Activated gamma-delta T cell treated with anti-CD3 and anti-CD28 coated beads, Interleukin-2, amount 50 U/mL, for 16 hours (primary cell): Measurements from ENCODE around the gene FBXO3.
A peak's percentile ranks its signal among the peaks of the same experiment; 100 is the strongest.
"Not testable (repeated sequence)": the region's sequence is repeated elsewhere in the genome, so short reads cannot be mapped to it uniquely, and the experiment has no call there.

ENCODE experiments used
- DNase-seq: peaks from one replicate; pipeline ENCODE4 v3.0.0-alpha.2; 2020; ENCODE audit warnings: low read depth

The FBXO3 gene, protein sequence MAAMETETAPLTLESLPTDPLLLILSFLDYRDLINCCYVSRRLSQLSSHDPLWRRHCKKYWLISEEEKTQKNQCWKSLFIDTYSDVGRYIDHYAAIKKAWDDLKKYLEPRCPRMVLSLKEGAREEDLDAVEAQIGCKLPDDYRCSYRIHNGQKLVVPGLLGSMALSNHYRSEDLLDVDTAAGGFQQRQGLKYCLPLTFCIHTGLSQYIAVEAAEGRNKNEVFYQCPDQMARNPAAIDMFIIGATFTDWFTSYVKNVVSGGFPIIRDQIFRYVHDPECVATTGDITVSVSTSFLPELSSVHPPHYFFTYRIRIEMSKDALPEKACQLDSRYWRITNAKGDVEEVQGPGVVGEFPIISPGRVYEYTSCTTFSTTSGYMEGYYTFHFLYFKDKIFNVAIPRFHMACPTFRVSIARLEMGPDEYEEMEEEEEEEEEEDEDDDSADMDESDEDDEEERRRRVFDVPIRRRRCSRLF

DNA sequence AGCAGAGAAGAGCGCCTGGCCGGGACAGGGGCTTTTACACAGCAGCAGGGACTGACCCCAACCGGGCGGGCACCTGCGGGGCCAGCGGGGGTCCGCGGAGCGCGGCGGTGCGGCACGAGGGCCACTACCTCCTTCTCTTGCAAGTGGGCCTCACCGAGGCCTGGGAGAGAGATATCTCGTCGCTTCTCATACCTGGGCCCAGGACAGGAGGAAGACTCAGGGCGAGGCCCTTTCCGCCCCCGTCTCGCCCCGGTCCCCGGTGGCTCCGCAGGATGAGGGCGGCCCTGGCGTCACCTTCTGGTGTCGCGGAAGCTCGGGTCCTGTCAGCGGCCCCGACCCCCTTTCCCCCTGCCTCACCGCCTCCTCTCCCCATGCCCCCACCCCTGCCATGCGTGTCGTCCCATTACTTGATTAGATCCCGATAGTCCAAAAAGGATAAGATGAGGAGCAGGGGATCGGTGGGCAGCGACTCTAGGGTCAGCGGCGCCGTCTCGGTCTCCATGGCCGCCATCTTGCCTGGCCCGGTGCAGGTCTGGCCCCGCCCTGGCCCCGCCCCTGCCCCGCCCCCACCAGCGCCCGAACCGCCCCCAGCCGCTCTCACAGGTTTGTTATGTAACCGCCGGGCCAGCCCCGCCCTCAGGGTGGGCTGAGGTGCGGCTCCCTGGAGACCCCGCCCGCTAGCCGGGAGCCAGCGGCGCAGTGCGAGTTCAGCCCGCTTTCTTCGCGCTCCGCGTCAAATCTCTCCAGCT lies at the start of gene FBXO3:
TSS of gene FBXO3 (minus strand) at position 534 of the 749 bp plus-strand sequence. CDS start at position 511, 23 bp downstream.
- peak; percentile 74 for DNase-seq

DNA sequence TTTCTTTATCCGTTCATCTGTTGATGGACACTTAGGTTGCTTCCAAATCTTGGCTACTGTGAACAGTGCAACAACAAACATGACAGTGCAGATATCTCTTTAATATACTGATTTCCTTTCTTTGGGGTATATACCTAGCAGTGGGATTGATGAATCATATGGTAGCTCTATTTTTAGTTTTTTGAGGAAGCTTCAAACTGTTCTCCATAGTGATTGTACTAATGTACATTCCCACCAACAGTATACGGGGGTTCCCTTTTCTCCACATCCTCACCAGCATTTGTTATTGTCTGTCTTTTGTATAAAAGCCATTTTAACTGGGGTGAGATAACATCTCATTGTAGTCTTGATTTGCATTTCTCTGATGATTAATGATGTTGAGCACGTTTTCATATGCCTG lies 48.7 kb upstream of the FBXO3 start:
- DNase-seq, result not testable (repeated sequence)

DNA sequence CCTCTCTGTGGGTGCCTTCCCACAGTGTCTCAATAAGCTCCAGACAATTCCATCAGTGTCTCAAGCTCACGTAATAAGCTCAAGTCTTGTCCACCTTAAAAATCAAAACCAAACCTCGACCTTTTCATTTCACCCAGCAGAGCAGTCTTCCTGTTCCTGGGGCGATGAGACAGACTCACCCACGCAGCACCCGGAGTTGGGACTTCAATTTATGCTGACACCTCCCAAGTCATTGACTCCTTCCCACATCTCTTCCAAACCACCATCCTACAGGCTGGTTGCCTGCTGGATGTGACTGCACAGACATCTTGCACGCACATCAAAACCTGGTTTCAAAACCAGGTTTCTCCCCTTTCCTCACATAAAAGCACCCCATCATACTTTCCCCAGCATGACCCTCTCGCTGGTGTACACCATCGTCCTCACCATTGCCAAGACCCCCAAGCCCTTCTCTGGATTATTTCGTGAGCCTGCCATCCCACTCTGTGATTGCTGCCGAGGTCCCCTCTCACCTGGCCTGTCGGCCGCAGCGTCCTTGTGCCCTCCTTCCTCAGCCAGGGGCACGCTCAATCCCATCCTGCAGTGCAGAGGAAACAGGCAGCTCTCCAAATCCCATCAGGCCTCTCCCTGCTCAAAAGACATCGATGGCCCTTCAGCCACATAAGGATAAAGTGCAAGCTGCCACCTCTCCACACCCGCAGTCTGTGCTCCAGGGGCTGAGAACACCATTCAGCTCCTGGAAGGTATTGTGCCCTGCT lies 45.1 kb upstream of the FBXO3 start:
- no peak for DNase-seq

DNA sequence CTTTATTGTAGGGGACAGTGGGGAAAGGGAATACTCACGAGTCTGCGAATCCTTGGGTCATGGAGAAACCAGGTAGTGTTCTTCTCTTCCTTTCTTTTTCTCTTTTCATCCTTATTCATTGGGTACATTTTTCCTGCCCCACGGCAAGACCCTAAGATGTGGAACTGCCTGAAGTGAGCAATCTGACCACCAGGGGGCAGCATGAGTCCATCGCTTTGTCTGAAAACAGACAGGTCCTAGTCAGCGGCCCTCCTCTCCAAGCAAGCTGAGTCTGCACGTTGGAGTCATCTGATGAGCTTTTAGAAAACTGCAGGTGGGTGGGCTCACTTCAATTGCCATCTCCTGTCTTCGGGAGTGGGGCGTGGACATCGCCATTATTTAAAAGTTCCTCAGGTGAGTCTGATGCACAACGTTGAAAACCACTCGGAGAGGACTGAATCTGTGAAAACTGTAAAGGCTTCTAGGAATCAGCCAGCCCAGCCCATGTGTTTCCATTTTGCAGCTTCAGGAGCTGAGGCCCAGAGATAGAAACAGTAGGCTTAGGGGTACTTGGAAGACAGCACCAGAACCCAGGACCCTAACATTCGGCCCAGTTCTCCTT lies 34.0 kb upstream of the FBXO3 start:
- DNase-seq, result peak; percentile 84

DNA sequence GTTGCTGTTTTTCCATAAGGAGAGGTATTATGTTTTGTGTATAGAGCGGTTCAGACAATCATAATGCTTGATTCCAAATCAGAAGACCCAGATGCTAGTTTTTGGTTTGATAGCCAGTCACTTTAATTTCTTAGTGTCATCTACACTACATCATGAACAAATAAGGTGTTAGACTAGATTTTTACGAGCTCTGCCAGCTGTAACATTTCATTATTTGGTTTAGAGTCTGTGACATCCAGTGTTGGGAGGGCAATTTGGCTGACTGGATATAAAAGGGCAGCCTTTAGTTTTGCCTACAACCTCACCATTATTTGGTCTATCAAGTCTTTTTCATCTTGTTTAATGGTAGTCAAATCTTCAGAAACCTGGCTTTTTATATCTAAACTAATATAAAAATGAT lies 30.2 kb upstream of the FBXO3 start:
- DNase-seq, result no peak

DNA sequence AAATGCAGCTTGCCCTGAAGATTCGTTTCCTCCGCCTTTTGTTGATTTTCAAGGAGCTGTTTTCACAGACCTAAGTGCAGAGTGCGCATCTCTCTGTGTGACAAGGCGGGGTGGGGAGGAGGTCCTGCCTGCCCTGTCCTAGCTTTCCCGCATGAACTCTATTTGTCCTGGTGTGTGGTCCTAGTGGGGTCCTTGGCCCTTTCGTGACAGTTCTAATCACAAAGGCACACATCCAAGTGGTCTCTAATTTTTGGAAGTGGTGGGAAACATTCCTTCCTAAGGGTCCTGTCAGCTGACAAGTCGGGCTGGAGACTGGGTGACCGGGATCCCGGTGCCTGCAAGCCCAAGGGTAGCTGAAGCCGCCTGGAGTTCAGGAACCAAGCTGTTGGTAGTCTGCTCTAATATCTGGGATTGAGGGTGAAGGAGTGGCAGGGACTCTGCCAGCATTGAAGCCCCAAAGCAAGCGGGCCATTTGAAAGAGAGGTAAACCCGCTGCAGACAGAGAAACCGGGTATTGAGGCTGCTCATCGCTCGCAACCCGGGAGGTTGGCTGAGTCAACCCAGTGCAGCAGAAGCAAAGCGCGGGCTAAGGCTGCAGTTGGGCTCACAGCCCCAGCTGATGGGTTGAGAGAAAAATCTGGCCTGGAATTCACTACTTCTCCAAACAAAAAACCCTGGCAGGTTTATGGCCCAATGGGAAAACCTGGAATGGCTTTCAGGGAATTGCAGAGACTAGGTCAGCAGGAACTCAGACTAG lies 28.1 kb upstream of the FBXO3 start:
- DNase-seq, result no peak

DNA sequence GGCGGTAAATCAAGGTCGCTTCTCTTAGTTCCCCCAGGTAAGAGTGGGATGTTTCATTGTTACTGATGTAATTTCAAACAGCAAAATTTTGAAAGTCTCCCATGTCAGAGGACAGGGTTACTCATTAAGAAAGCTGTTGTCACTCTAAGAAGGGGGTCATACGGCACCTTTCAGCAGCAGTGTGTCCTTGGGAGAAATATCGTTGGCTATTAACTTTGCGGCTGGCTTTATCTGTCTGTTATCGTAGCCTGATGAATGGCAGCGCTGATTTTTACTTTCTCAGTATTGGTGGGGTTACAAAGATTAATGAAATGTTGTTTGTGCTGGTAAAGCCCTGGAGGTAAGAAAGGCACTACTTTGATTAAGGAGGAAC lies 27.5 kb upstream of the FBXO3 start:
- DNase-seq, result no peak

DNA sequence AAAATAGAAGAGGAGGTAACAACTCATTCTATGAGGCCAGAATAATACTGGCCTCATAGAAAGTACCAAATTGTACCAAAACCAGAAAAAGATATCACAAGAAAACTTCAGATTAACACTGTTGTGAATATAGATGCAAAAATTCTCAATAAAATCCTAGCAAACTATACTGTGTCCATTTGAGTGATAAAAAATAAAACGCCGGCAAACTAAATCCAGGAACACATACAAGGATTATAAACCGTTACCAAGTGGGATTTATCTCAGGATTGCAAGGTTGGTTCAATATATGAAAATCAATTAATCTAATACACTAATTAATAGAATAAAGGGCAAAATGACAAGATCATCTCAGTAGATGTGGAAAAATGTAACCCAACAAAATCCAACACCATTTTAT lies 23.6 kb upstream of the FBXO3 start:
- DNase-seq, result no peak

DNA sequence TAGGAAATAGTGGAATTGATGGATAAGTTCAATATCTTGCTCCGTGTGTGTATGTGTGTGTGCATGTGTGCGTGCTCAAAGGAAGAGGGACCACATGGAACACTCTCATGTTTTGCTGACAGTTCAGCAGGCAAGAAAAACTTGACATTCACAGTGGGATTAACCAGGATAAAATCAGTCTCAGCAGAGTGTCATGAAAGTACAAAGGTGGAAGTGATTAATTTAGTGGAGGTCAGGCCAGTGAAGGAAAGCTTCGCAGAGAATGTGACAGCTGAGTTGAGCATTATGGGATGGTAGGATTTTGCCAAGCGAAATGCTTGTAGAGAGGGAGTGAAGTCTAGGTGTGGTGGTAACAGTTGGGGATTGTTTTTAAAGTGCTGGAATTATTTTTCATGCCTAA lies 15.7 kb upstream of the FBXO3 start:
- DNase-seq, result no peak

DNA sequence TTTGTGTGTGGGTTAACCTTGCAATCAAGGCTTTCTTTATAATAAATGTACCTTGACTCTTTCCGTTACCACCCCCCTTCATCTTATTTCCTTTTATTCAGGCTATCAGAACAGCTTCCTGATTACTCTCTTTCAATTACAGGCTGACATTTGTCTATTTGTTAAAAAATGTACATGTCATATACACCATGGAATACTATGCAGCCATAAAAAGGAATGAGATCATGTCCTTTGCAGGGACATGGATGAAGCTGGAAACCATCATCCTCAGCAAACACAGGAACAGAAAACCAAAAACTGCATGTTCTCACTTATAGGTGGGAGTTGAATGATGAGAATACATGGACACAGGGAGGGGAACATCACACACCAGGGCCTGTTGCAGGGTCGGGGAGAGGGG lies 13.8 kb upstream of the FBXO3 start:
- DNase-seq, result not testable (repeated sequence)

DNA sequence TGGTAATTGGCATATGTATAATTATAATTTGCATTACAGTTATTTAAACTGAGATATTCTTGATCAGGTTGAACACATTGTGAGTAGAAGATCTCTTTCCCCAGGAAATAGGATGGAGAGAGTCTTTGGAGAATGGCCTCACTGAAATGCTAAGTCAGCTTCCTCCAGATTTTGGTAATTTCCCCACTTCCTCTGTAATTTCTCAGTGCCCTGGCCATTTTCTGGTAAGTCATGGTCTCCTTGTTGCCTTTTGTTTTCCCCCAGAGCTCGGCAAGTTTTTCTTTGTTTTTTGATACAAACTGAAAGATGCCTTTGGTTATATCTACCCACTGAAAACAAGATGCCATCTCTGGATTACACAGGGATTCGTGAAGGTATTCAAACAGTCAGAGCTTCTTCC lies 12.8 kb upstream of the FBXO3 start:
- no peak for DNase-seq

DNA sequence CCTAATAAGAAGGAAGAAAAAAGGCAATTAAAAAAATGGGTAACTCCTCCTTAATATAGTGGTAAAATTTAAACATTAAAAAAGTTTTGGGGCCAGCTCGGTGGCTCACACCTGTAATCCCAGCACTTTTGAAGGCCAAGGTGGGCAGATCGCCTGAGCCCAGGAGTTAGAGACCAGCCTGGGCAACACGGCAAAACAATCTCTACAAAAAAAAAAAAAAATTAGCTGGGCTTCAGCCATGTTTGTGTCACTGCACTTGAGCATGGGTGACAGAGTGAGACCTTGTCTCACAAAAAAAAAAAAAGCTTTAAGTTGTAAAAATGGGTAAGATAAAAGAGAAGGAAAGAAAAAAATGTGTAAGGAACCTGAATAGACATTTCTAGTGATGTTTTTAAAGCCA lies 11.3 kb upstream of the FBXO3 start:
- no peak for DNase-seq

DNA sequence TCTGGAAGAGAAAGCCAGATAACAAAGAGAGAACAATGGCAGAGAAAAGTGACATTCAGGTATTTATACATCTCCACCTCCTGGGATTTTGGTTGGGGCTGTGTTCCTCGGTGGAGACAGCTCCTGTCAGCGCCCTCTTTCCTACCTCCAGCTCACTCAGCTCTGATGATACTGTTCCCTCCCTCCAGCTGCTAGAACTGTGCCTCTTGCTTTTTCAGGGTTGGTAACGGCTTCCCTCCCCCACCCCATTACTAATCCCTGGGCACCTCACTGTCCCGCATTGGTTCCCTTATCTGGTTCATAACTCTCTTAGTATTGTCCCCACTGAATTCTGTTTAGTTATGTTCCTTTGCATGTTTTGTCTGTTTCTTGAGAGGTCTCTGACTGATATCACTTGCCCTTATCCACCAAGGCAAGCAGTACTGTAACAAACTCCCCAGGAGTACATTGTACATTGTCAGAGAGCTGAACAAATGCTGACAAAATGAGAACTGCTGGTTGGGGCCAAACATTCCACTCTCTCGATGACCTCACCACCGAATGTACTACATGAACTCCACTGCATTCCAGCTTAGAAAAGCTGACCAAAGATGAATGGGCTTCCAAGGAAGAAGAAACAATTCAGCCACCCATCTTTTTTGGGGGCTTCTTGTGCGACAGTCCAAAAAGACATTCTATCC lies 5.7 kb upstream of the FBXO3 start:
- no peak for DNase-seq

DNA sequence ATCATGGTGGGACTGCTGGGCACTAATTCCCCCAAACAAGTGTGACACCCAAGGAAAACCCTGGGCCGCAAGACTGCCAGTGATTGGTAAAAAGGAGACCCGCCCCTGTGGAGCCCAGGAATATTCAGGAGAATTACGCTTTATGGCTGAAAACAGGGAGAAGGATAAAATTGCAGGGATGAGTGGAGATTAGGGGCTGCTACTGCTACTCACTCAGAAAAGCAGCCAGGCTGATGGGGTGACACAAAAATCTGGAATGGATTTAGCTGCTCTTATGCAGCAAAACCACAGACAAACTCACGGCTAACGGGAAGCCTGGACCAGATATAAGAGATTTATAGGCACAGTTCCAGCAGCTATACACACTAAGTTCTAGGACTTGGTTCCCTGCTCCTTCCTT lies 4.4 kb upstream of the FBXO3 start:
- no peak for DNase-seq

DNA sequence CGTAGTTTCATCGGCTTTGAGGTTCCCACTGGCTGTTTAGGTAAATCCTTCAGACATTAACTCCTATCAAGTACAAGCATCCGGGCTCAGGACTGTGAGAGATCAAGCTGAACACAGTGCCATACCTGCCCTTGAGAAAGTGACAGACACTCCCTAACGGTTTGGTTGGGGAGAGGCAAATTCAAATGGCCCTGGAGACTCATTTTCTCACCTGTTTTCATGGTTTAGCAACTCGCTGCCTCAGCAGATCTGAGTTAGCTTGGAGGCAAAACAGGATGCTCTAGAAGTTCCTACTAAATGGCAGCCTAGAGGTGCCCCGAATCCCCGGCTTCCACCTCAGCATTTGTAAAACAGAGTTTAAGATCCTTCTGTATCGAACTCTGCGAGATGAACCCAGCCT lies 3.6 kb upstream of the FBXO3 start:
- no peak for DNase-seq

DNA sequence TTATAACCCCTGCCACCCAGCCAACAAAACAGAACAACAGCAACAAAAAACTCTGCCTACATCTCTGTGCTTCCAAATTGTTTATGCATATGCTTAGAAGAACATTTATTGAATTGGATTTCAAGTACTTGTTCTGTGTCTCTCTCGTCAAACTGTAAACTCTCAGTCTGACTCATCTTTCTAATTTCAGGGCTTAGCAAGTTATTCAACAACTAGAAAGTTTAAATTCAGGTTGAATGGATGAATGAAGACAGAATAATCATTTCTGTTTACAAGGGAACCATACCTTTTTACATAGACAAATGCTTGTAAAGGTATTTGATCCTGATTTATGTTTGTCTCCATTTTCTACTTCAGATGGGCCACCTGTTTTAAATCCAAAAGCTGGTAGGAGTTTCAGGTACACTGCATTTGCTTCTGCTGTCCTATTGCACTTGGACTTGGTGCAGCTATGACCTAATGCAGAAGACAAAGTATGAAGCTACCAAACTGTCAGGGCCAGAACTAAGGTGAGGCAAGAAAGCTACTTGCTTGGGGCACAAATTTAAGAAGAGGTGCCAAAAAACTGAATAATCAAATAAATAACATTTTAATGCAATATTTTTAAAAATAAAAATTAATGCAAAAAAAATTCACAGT lies 1.6 kb upstream of the FBXO3 start:
- DNase-seq, result no peak

DNA sequence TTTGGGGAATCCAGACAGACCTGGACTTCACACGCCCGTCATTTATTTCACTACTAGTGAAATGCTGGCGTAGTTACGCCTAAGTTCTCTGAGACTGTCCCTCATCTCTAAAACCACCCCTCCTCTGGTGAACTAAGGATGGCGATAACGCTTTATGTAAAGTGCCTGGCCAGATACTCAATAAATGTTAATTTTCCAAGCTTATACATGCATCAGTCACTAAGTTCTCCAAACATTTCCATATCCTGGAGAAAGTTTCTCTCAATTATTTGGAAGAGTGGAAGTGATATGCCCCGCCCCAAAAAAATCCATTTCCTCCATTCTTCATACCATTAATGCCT lies 1.1 kb upstream of the FBXO3 start:
- no peak for DNase-seq

DNA sequence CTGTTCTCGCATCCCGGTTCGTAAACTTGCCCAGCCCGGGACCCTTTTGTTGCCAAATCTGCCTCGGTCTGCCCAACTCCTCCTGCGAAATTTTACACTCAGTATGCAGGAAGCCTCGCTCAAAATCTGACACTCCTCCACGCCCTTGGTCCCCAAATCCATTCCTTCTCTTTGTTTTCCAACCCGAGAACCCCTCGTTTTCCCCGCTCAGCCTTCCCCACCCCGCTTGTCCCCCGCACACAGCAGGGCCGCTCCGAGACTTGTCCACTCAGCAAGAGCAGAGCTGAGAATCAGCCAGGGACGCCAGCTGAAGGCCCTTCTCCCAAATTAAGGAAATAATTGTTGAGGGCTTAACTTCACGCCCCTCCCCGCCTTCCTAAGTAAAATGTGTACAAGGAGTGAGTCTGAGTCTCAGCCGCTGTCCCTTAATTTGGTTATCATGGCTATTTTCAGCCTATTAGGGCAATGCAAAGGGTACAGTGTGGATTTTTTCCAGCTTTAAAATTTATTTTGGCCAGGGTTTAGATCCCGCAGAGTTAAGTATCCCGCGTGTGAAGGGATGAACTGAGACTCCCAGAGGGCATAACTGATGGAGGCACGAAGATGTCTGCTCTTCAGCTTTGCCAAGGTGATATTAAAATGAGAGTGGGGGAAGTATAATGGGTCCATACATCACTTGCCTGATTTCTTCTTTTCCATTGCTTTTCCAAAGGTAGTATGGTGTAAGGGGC lies 581 bp upstream of the FBXO3 start:
- DNase-seq, result no peak

DNA sequence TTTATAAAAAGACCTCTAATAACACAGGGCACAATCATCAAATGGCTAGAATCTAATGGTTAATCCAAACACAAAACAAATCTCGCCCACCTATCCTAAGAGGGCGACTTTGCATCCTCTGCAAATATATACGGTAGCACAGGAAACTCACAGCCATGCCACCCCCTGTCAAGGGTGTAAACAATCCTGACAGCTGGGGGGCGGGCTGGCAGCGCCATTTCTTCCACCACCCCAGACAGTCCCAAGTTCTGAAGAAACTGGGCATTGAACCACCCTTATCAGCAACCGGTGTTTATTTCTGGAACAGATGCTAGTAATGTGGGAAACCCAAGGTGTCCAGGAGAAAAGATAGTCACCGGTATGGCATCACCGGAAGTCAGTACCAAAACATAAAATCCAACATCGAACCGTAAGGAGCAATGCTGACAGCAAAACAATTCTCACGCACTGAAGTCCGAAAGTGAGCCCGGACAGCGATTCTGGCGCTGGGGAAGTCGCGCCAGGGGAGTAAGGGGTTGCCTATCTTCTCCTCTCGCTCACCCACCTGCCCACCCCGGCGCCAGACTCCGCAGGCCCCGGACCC lies 825 bp downstream of the FBXO3 start:
- DNase-seq, result no peak

DNA sequence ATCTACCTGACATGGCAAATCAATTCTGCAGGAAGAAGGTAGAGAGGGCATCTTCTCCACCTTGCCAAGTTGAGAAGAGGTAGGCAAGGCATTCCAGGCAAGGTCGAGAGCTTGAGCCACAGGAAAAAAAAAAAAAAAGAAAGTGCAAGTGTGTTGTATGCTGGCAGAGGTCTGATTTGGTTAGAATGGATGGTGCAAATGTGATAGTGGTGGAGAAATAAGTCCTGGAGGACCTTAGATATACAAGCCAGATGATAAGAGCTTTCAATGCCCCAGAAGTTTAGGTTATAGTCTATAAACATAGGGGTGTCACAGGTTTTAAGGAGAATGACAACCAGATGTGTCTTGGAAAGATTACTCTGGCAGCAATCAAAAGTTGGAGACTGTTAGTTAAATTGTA lies 1.4 kb downstream of the FBXO3 start:
- DNase-seq, result no peak
